Activated B cell treated with CpG ODN at 0.5 μM for 24 hours (primary cell): ENCODE measurements around the gene LAMC1. TPM values are rescaled to one million over a fixed set of nuclear protein-coding genes. Genes with fewer than 3 reads are reported as not detected.
"Not testable (repeated sequence)": the region's sequence is repeated elsewhere in the genome, so short reads cannot be mapped to it uniquely, and the experiment has no call there.

Experiments
- ATAC-seq: fragments of 200-7000 bp; cut with Tn5 transposase; one replicate; pipeline ENCODE4 v1.10.0; 2021; ENCODE audit warnings: low read depth, mild to moderate bottlenecking, moderate library complexity
- CTCF ChIA-PET: fragments of 350-600 bp; sonication (Branson Sonifier 250); formaldehyde crosslinking; loops from one replicate; lab custom pipeline; 2021; ENCODE audit warnings: antibody characterized with exemption; lab: Charles Lee
- POLR2A ChIA-PET: fragments of 350-600 bp; sonication (Branson Sonifier 250); formaldehyde crosslinking; loops from one replicate; lab custom pipeline; 2021; ENCODE audit warnings: antibody characterized with exemption; lab: Charles Lee
- DNase-seq: peaks from one replicate; pipeline ENCODE4 v3.0.0; 2022
- H3K27ac Mint-ChIP-seq: one replicate; pipeline ENCODE4 v1.8.0; 2020; ENCODE audit warnings: mixed read lengths
- H3K27me3 Mint-ChIP-seq: one replicate; pipeline ENCODE4 v1.8.0; 2021; ENCODE audit warnings: mixed read lengths
- H3K36me3 Mint-ChIP-seq: one replicate; pipeline ENCODE4 v1.8.0; 2021; ENCODE audit warnings: low read depth, mixed read lengths
- H3K4me1 Mint-ChIP-seq: one replicate; pipeline ENCODE4 v1.8.0; 2021; ENCODE audit warnings: mixed read lengths
- H3K4me3 Mint-ChIP-seq: one replicate; pipeline ENCODE4 v1.8.0; 2020; ENCODE audit warnings: mild to moderate bottlenecking, mixed read lengths
- H3K9me3 Mint-ChIP-seq: one replicate; pipeline ENCODE4 v1.8.0; 2020; ENCODE audit warnings: mixed read lengths
- intact Hi-C: fragments of 100-400 bp; cut with micrococcal nuclease; formaldehyde crosslinking; loops from one replicate; pipeline ENCODE4 v1.15.1; 2024
- total RNA-seq: library from RNA; stranded (reverse); gene quantifications from 2 replicates; pipeline ENCODE4 v1.2.3, GENCODE V29; 2022
- TF ChIP-seq, protein P1 (sequence below): fragments of 200-600 bp; IDR thresholded peaks from one replicate; pipeline ENCODE4 v1.8.0; 2022; ENCODE audit warnings: antibody characterized with exemption, mild to moderate bottlenecking

Gene LAMC1
- total RNA-seq, 1 donor from 2014 or later: 31.8 TPM

DNA sequence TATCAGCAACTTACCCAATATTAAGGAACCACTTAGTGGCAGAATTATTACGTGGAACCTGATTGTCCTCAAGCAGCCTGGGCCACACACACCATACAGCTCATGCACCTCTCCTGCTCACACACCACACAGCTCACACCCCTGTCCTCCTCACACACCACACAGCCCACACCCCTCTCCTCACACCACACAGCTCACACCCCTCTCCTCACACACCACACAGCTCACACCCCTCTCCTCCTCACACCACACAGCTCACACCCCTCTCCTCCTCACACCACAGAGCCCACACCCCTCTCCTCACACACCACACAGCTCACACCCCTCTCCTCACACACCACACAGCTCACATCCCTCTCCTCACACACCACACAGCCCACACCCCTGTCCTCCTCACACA lies 126.1 kb downstream of the LAMC1 start:
- no peaks in the 10 kb centered on the region for H3K9me3 Mint-ChIP-seq
- peaks cover 6% of the 10 kb centered on the region for H3K27me3 Mint-ChIP-seq
- H3K4me3 Mint-ChIP-seq: no peak overlapping the region
- peaks cover 4% of the 10 kb centered on the region for H3K36me3 Mint-ChIP-seq
- DNase-seq (no peak), ATAC-seq (no peak)
- intact Hi-C loops: no loop called here
- POLR2A ChIA-PET: no interaction called here
- no peak overlapping the region for H3K27ac Mint-ChIP-seq
- TF ChIP-seq, protein P1, sequence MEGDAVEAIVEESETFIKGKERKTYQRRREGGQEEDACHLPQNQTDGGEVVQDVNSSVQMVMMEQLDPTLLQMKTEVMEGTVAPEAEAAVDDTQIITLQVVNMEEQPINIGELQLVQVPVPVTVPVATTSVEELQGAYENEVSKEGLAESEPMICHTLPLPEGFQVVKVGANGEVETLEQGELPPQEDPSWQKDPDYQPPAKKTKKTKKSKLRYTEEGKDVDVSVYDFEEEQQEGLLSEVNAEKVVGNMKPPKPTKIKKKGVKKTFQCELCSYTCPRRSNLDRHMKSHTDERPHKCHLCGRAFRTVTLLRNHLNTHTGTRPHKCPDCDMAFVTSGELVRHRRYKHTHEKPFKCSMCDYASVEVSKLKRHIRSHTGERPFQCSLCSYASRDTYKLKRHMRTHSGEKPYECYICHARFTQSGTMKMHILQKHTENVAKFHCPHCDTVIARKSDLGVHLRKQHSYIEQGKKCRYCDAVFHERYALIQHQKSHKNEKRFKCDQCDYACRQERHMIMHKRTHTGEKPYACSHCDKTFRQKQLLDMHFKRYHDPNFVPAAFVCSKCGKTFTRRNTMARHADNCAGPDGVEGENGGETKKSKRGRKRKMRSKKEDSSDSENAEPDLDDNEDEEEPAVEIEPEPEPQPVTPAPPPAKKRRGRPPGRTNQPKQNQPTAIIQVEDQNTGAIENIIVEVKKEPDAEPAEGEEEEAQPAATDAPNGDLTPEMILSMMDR: no peak
- CTCF ChIA-PET: no interaction called here
- H3K4me1 Mint-ChIP-seq: no peaks in the 10 kb centered on the region

DNA sequence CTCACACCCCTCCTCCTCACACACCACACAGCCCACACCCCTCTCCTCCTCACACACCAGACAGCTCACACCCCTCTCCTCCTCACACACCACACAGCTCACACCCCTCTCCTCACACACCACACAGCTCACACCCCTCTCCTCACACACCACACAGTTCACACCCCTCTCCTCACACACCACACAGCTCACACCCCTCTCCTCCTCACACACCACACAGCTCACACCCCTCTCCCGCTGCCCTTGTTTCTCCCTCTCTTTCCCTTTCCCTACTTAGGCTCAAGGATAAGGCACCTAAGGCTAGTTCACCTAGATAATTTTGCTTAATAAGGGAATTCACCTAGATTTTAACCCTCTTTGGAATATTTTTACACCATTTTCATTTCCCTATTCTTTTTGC lies 126.8 kb downstream of the LAMC1 start:
- POLR2A ChIA-PET, CTCF ChIA-PET, H3K9me3 Mint-ChIP-seq, intact Hi-C loops, H3K4me1 Mint-ChIP-seq, H3K36me3 Mint-ChIP-seq, H3K4me3 Mint-ChIP-seq, H3K27me3 Mint-ChIP-seq, DNase-seq, ATAC-seq, H3K27ac Mint-ChIP-seq: not testable (repeated sequence)

GRCh38 chr1:183150445-183150844 lies 127.2 kb downstream of the LAMC1 start:
- Mint-ChIP-seq H3K9me3 (no peaks in the 10 kb centered on the region), H3K27me3 (peaks cover 6% of the 10 kb centered on the region), H3K4me3 (no peak overlapping the region), H3K4me1 (no peaks in the 10 kb centered on the region), H3K27ac (no peak overlapping the region), H3K36me3 (no peaks in the 10 kb centered on the region)
- POLR2A ChIA-PET: no interaction called here
- CTCF ChIA-PET: no interaction called here
- intact Hi-C loops: no loop called here
- ATAC-seq: no peak
- TF ChIP-seq, protein P1: no peak
- no peak for DNase-seq

GRCh38 chr1:183152180-183152579 lies 129.0 kb downstream of the LAMC1 start:
- Mint-ChIP-seq H3K4me1 (no peaks in the 10 kb centered on the region), H3K9me3 (no peaks in the 10 kb centered on the region), H3K36me3 (no peaks in the 10 kb centered on the region), H3K27ac (no peak overlapping the region), H3K27me3 (peaks cover 10% of the 10 kb centered on the region), H3K4me3 (no peak overlapping the region)
- no peak for ATAC-seq
- POLR2A ChIA-PET: no interaction called here
- no peak for DNase-seq
- CTCF ChIA-PET: no interaction called here
- TF ChIP-seq, protein P1: no peak
- intact Hi-C loops: no loop called here

DNA sequence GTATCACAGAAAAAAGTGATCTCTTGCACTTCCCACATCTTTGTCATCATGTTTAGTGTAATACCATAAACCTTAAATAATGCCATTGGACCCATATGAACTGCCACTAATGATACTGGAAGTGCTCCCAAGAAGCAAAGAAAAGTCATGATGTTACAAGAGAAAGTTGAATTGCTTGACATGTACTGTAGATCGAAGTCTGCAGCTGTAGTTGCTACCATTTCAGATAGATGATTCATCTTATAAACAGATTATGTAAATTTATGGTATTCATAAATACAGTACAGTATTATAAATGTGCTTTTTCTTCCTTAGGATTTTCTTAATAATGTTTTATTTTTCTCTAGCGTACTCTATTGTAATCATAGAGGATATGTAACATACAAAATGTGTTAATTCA lies 132.7 kb downstream of the LAMC1 start:
- CTCF ChIA-PET: no interaction called here
- intact Hi-C loops: no loop called here

More for the DNA sequence above, 132.7 kb downstream of the LAMC1 start:
- TF ChIP-seq, protein P1: no peak
- Mint-ChIP-seq H3K27ac (no peak overlapping the region), H3K9me3 (no peaks in the 10 kb centered on the region), H3K36me3 (no peaks in the 10 kb centered on the region), H3K4me1 (no peaks in the 10 kb centered on the region), H3K27me3 (peaks cover 15% of the 10 kb centered on the region), H3K4me3 (no peak overlapping the region)
- ATAC-seq (no peak), DNase-seq (no peak)
- POLR2A ChIA-PET: no interaction called here
